ENCODE results near the gene TBX1. TPM values are rescaled to one million over a fixed set of nuclear protein-coding genes. Genes with fewer than 3 reads are reported as not detected.

The TBX1 gene
- total RNA-seq, 5 donors from 2014 or later (not counting 1 experiment from before 2014, with no cell fraction given) = 0.20 TPM; not detected in 4

- Histone ChIP-seq H3K27me3 (replicated peaks in 1 of 2; ENCODE audit: control insufficient read depth in 2 of 2, extremely low read depth in 1 of 2, insufficient read depth in 2 of 2, low read length in 1 of 2) (peaks cover 21 to 77% of the 10 kb centered on the region in 2 experiments), H3K36me3 (ENCODE audit: control insufficient read depth in 2 of 2, extremely low read depth in 1 of 2, insufficient read depth in 1 of 2, low read length in 1 of 2) (no peaks in the 10 kb centered on the region), H3K9me3 (no peaks in the 10 kb centered on the region), H3K4me3 (ENCODE audit: control insufficient read depth in 1 of 2, extremely low read depth in 1 of 2, low read length in 1 of 2) (peak overlapping the region in 1 of 2 donors; percentile 71), H3K27ac (ENCODE audit: low read length) (no peak overlapping the region), H3K4me1 (ENCODE audit: control insufficient read depth in 1 of 2, extremely low read depth in 1 of 2, insufficient read depth in 2 of 2, low read length in 2 of 2) (peaks cover 6 to 34% of the 10 kb centered on the region in 2 experiments)
- DNase-seq = no peak
- ATAC-seq (replicated peaks in 1 of 4) = no peak
- Mint-ChIP-seq H3K27me3 (peaks cover 32 to 63% of the 10 kb centered on the region in 2 donors), H3K36me3 (no peaks in the 10 kb centered on the region), H3K9me3 (no peaks in the 10 kb centered on the region), H3K4me1 (peaks cover 28 to 36% (median 31%) of the 10 kb centered on the region in 3 donors), H3K4me3 (peak overlapping the region; percentile 60 to 76 (median 73)), H3K27ac (no peak overlapping the region)
- 9% methylated on average over 108 of the region's 117 CpGs for WGBS (ENCODE audit: insufficient coverage)
- ChIA-PET CTCF (interaction anchor here in 1 of 2 donors (0.5 kb wide), 1 partner anchor 189 kb away, joined by 4 read pairs; no protein-coding TSS in a partner anchor), POLR2A (no interaction called here)
These were observed 560 bp downstream of the TBX1 start for GRCh38 chr22:19760951-19761724.

- POLR2A ChIA-PET = no interaction called here
- H3K27ac Mint-ChIP-seq = no peak overlapping the region
- CTCF ChIA-PET = no interaction called here
- Histone ChIP-seq H3K4me1 (ENCODE audit: control insufficient read depth in 1 of 2, extremely low read depth in 1 of 2, insufficient read depth in 2 of 2, low read length in 2 of 2) (peaks cover 5 to 30% of the 10 kb centered on the region in 2 experiments), H3K9me3 (no peaks in the 10 kb centered on the region), H3K36me3 (ENCODE audit: control insufficient read depth in 2 of 2, extremely low read depth in 1 of 2, insufficient read depth in 1 of 2, low read length in 1 of 2) (no peaks in the 10 kb centered on the region), H3K4me3 (ENCODE audit: control insufficient read depth in 1 of 2, extremely low read depth in 1 of 2, low read length in 1 of 2) (peak overlapping the region in 1 of 2 donors; percentile 38), H3K27ac (ENCODE audit: low read length) (no peak overlapping the region), H3K27me3 (replicated peaks in 1 of 2; ENCODE audit: control insufficient read depth in 2 of 2, extremely low read depth in 1 of 2, insufficient read depth in 2 of 2, low read length in 1 of 2) (peaks cover 21 to 74% of the 10 kb centered on the region in 2 experiments)
- no peaks in the 10 kb centered on the region for H3K9me3 Mint-ChIP-seq
- H3K27me3 Mint-ChIP-seq = peaks cover 32 to 59% of the 10 kb centered on the region in 2 donors
- peaks cover 23 to 32% (median 27%) of the 10 kb centered on the region in 3 donors for H3K4me1 Mint-ChIP-seq
- 82% methylated on average over 33 of the region's 33 CpGs for WGBS (ENCODE audit: insufficient coverage)
- peak overlapping the region; percentile 60 to 76 (median 73) for H3K4me3 Mint-ChIP-seq
- no peaks in the 10 kb centered on the region for H3K36me3 Mint-ChIP-seq
- DNase-seq (no peak), ATAC-seq (replicated peaks in 1 of 4) (no peak)
These were observed 1.4 kb downstream of the TBX1 start for GRCh38 chr22:19761725-19762567.

- Histone ChIP-seq H3K27ac (ENCODE audit: low read length) (no peak overlapping the region), H3K27me3 (replicated peaks in 1 of 2; ENCODE audit: control insufficient read depth in 2 of 2, extremely low read depth in 1 of 2, insufficient read depth in 2 of 2, low read length in 1 of 2) (peaks cover 19 to 74% of the 10 kb centered on the region in 2 experiments)
- H3K27ac Mint-ChIP-seq = no peak overlapping the region
These were observed 2.2 kb downstream of the TBX1 start for GRCh38 chr22:19762568-19763457.

GRCh38 chr22:19763458-19764298 lies 3.1 kb downstream of the TBX1 start:
- H3K36me3 Mint-ChIP-seq = no peaks in the 10 kb centered on the region

More at GRCh38 chr22:19762568-19763457, 2.2 kb downstream of the TBX1 start:
- Mint-ChIP-seq H3K9me3 (no peaks in the 10 kb centered on the region), H3K4me1 (peaks cover 24 to 31% (median 27%) of the 10 kb centered on the region in 3 donors), H3K36me3 (no peaks in the 10 kb centered on the region), H3K4me3 (no peak overlapping the region), H3K27me3 (peaks cover 35 to 59% of the 10 kb centered on the region in 2 donors)
- no peaks in the 10 kb centered on the region for H3K9me3 ChIP-seq
- H3K36me3 ChIP-seq (ENCODE audit: control insufficient read depth in 2 of 2, extremely low read depth in 1 of 2, insufficient read depth in 1 of 2, low read length in 1 of 2) = no peaks in the 10 kb centered on the region
- 86% methylated on average over 30 of the region's 34 CpGs for WGBS (ENCODE audit: insufficient coverage)
- DNase-seq (no peak), ATAC-seq (replicated peaks in 1 of 4) (no peak)
- POLR2A ChIA-PET = no interaction called here
- H3K4me1 ChIP-seq (ENCODE audit: control insufficient read depth in 1 of 2, extremely low read depth in 1 of 2, insufficient read depth in 2 of 2, low read length in 2 of 2) = peaks cover 5 to 33% of the 10 kb centered on the region in 2 experiments
- CTCF ChIA-PET = no interaction called here
- no peak overlapping the region for H3K4me3 ChIP-seq (ENCODE audit: control insufficient read depth in 1 of 2, extremely low read depth in 1 of 2, low read length in 1 of 2)

GRCh38 chr22:19764299-19764593 lies 3.7 kb downstream of the TBX1 start:
- Mint-ChIP-seq H3K27ac (no peak overlapping the region), H3K4me3 (peak overlapping the region in 1 of 3 donors; percentile 55), H3K4me1 (peaks cover 22 to 32% (median 29%) of the 10 kb centered on the region in 3 donors), H3K9me3 (no peaks in the 10 kb centered on the region), H3K36me3 (no peaks in the 10 kb centered on the region), H3K27me3 (peaks cover 37 to 70% of the 10 kb centered on the region in 2 donors)
- 61% methylated on average over 8 of the region's 17 CpGs for WGBS (ENCODE audit: insufficient coverage)
- ChIA-PET CTCF (no interaction called here), POLR2A (no interaction called here)
- peaks cover 3 to 31% of the 10 kb centered on the region in 2 experiments for H3K4me1 ChIP-seq (ENCODE audit: control insufficient read depth in 1 of 2, extremely low read depth in 1 of 2, insufficient read depth in 2 of 2, low read length in 2 of 2)
- no peak overlapping the region for H3K27ac ChIP-seq (ENCODE audit: low read length)
- H3K36me3 ChIP-seq (ENCODE audit: control insufficient read depth in 2 of 2, extremely low read depth in 1 of 2, insufficient read depth in 1 of 2, low read length in 1 of 2) = no peaks in the 10 kb centered on the region
- DNase-seq (no peak), ATAC-seq (replicated peaks in 1 of 4) (no peak)
- no peak overlapping the region for H3K4me3 ChIP-seq (ENCODE audit: control insufficient read depth in 1 of 2, extremely low read depth in 1 of 2, low read length in 1 of 2)
- no peaks in the 10 kb centered on the region for H3K9me3 ChIP-seq
- H3K27me3 ChIP-seq (replicated peaks in 1 of 2; ENCODE audit: control insufficient read depth in 2 of 2, extremely low read depth in 1 of 2, insufficient read depth in 2 of 2, low read length in 1 of 2) = peaks cover 14 to 76% of the 10 kb centered on the region in 2 experiments

More at GRCh38 chr22:19763458-19764298, 3.1 kb downstream of the TBX1 start:
- peaks cover 35 to 67% of the 10 kb centered on the region in 2 donors for H3K27me3 Mint-ChIP-seq
- H3K4me1 Mint-ChIP-seq = peaks cover 22 to 32% (median 29%) of the 10 kb centered on the region in 3 donors
- peaks cover 14 to 76% of the 10 kb centered on the region in 2 experiments for H3K27me3 ChIP-seq (replicated peaks in 1 of 2; ENCODE audit: control insufficient read depth in 2 of 2, extremely low read depth in 1 of 2, insufficient read depth in 2 of 2, low read length in 1 of 2)
- H3K27ac ChIP-seq (ENCODE audit: low read length) = no peak overlapping the region
- WGBS (ENCODE audit: insufficient coverage) = 75% methylated on average over 36 of the region's 39 CpGs
- DNase-seq (no peak), ATAC-seq (replicated peaks in 1 of 4) (no peak)
- no peak overlapping the region for H3K27ac Mint-ChIP-seq
- H3K36me3 ChIP-seq (ENCODE audit: control insufficient read depth in 2 of 2, extremely low read depth in 1 of 2, insufficient read depth in 1 of 2, low read length in 1 of 2) = no peaks in the 10 kb centered on the region
- no peaks in the 10 kb centered on the region for H3K9me3 ChIP-seq
- no peaks in the 10 kb centered on the region for H3K9me3 Mint-ChIP-seq
- H3K4me3 ChIP-seq (ENCODE audit: control insufficient read depth in 1 of 2, extremely low read depth in 1 of 2, low read length in 1 of 2) = no peak overlapping the region
- POLR2A ChIA-PET = no interaction called here
- peaks cover 4 to 36% of the 10 kb centered on the region in 2 experiments for H3K4me1 ChIP-seq (ENCODE audit: control insufficient read depth in 1 of 2, extremely low read depth in 1 of 2, insufficient read depth in 2 of 2, low read length in 2 of 2)
- CTCF ChIA-PET = no interaction called here
- no peak overlapping the region for H3K4me3 Mint-ChIP-seq
